DOHH2 (cell line): Measurements from ENCODE around the gene CRTAP.

Experiments used
- H3F3A ChIP-seq: fragments of 200-600 bp; sonication (generic), shearing (Covaris generic); 2 replicates; pipeline ENCODE4 v1.6.0; 2016; ENCODE audit warnings: antibody characterized with exemption, mild to moderate bottlenecking; ENCODE audit not compliant: control insufficient read depth, insufficient read depth
- H3K27ac ChIP-seq: fragments of 200-600 bp; sonication (generic); 2 replicates; pipeline ENCODE4 v1.5.1; 2014; ENCODE audit warnings: low read depth, mild to moderate bottlenecking, low read length, moderate library complexity
- H3K27me3 ChIP-seq: fragments of 200-600 bp; sonication (generic); 2 replicates; pipeline ENCODE4 v1.6.1; 2014; ENCODE audit warnings: mild to moderate bottlenecking, low read length, mixed read lengths; ENCODE audit not compliant: control insufficient read depth
- H3K36me3 ChIP-seq: fragments of 200-600 bp; sonication (generic); 2 replicates; pipeline ENCODE4 v1.6.1; 2014; ENCODE audit warnings: mild to moderate bottlenecking, low read length, moderate library complexity, mixed read lengths; ENCODE audit not compliant: control insufficient read depth
- H3K4me1 ChIP-seq: fragments of 200-600 bp; sonication (generic); 2 replicates; pipeline ENCODE4 v1.6.1; 2014; ENCODE audit warnings: mild to moderate bottlenecking, low read length, mixed read lengths; ENCODE audit not compliant: control insufficient read depth
- H3K4me2 ChIP-seq: fragments of 200-600 bp; sonication (generic); 2 replicates; pipeline ENCODE4 v1.6.0; 2014; ENCODE audit warnings: mild to moderate bottlenecking, low read length, moderate library complexity
- H3K4me3 ChIP-seq: fragments of 200-600 bp; sonication (generic); 2 replicates; pipeline ENCODE4 v1.5.1; 2014; ENCODE audit warnings: mild to moderate bottlenecking, low read length, mixed read lengths
- H3K79me2 ChIP-seq: fragments of 200-600 bp; sonication (generic); 2 replicates; pipeline ENCODE4 v1.6.1; 2014; ENCODE audit warnings: mild to moderate bottlenecking, low read length, mixed read lengths; ENCODE audit not compliant: control insufficient read depth
- H3K9me2 ChIP-seq: fragments of 200-600 bp; sonication (generic); replicated peaks from 2 replicates; pipeline ENCODE4 v1.6.1; 2014; ENCODE audit warnings: mild to moderate bottlenecking, low read length, mixed read lengths; ENCODE audit not compliant: control insufficient read depth
- H3K9me3 ChIP-seq: fragments of 200-600 bp; sonication (generic); 2 replicates; pipeline ENCODE4 v1.6.1; 2014; ENCODE audit warnings: antibody characterized with exemption, low read length, mixed read lengths; ENCODE audit not compliant: control insufficient read depth, insufficient read depth
- H4K20me1 ChIP-seq: fragments of 200-600 bp; sonication (generic); 2 replicates; pipeline ENCODE4 v1.6.0; 2014; ENCODE audit warnings: low read depth, mild to moderate bottlenecking, antibody characterized with exemption, low read length, moderate library complexity; ENCODE audit not compliant: control insufficient read depth, insufficient read depth
- EZH2phosphoT487 ChIP-seq: fragments of 200-600 bp; sonication (generic); IDR thresholded peaks from 2 replicates; pipeline ENCODE4 v1.6.1; 2017; ENCODE audit warnings: borderline replicate concordance, mild to moderate bottlenecking, antibody characterized with exemption, low read length, moderate library complexity, mixed read lengths
- TF ChIP-seq, protein P1 (sequence below): fragments of 200-600 bp; sonication (generic); IDR thresholded peaks from one replicate; pipeline ENCODE4 v1.5.1; 2014; ENCODE audit warnings: antibody characterized with exemption, mild to moderate bottlenecking, low read depth, low read length; ENCODE audit not compliant: poor library complexity, severe bottlenecking

CRTAP gene

DNA sequence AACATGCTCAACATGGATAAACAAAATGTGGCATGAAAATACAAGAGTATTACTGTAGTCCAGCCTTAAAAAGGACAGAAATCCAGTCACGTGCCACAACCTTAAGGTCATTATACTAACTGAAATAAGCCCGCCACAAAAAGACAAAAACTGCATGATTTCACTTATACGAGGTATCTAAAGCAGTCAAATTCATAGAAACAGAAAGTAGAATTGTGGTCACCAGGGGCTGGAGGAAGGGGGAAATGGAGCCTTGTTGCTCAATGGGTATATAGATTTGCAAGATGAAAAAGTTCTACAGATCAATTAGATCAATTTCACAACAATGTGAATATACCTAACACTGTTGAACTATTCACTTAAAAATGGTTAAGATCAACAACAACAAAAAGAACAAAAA is 24.3 kb upstream of the CRTAP start:
- Histone ChIP-seq H3K27ac (no peak overlapping the region), H3K4me3 (no peak overlapping the region), H3K4me1 (0 out of 2 replicates have a peak, but pooled peaks cover 3% of the 10 kb centered on the region), H3F3A (no peaks in the 10 kb centered on the region), H3K4me2 (no peak overlapping the region), H3K9me3 (peaks cover 5% of the 10 kb centered on the region; the same call in 1 of the 2 replicates), H3K79me2 (peaks cover 92% of the 10 kb centered on the region), H3K36me3 (peaks cover 43% of the 10 kb centered on the region), H4K20me1 (peaks cover 3% of the 10 kb centered on the region; the same call in 1 of the 2 replicates), H3K9me2 (no peaks in the 10 kb centered on the region), H3K27me3 (no peaks in the 10 kb centered on the region)
- TF ChIP-seq EZH2phosphoT487 = no peak
- TF ChIP-seq, protein P1, sequence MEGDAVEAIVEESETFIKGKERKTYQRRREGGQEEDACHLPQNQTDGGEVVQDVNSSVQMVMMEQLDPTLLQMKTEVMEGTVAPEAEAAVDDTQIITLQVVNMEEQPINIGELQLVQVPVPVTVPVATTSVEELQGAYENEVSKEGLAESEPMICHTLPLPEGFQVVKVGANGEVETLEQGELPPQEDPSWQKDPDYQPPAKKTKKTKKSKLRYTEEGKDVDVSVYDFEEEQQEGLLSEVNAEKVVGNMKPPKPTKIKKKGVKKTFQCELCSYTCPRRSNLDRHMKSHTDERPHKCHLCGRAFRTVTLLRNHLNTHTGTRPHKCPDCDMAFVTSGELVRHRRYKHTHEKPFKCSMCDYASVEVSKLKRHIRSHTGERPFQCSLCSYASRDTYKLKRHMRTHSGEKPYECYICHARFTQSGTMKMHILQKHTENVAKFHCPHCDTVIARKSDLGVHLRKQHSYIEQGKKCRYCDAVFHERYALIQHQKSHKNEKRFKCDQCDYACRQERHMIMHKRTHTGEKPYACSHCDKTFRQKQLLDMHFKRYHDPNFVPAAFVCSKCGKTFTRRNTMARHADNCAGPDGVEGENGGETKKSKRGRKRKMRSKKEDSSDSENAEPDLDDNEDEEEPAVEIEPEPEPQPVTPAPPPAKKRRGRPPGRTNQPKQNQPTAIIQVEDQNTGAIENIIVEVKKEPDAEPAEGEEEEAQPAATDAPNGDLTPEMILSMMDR = no peak

DNA sequence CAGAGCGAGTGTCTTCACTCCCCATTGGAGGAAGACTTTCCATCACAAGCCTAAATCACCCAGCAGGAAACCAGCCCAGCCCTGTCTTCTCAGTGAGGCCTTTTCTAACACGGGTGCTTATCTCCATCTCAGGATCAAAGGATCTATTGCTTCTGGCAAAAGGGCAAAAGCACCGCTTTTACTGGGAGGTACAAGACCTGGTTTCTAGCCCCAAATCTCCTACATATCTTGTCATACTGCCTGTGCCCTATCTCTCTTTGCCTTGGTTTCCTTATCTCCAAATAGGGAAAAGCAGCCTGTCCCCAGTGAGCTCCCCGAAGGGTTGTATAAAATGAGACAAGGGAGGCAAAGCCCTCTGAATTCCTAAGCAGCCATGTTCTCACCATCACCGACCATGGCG is 22.1 kb upstream of the CRTAP start:
- Histone ChIP-seq H3K36me3 (peaks cover 46% of the 10 kb centered on the region), H3K9me2 (no peaks in the 10 kb centered on the region), H3K9me3 (peaks cover 5% of the 10 kb centered on the region; the same call in 1 of the 2 replicates), H3K4me3 (no peak overlapping the region), H3K27me3 (no peaks in the 10 kb centered on the region), H3K79me2 (peaks cover 91% of the 10 kb centered on the region), H3K4me1 (peaks cover 11% of the 10 kb centered on the region), H3K4me2 (no peak overlapping the region), H3K27ac (no peak overlapping the region), H4K20me1 (peaks cover 3% of the 10 kb centered on the region; the same call in 1 of the 2 replicates), H3F3A (no peaks in the 10 kb centered on the region)
- TF ChIP-seq EZH2phosphoT487 = no peak
- TF ChIP-seq, protein P1 = no peak

DNA sequence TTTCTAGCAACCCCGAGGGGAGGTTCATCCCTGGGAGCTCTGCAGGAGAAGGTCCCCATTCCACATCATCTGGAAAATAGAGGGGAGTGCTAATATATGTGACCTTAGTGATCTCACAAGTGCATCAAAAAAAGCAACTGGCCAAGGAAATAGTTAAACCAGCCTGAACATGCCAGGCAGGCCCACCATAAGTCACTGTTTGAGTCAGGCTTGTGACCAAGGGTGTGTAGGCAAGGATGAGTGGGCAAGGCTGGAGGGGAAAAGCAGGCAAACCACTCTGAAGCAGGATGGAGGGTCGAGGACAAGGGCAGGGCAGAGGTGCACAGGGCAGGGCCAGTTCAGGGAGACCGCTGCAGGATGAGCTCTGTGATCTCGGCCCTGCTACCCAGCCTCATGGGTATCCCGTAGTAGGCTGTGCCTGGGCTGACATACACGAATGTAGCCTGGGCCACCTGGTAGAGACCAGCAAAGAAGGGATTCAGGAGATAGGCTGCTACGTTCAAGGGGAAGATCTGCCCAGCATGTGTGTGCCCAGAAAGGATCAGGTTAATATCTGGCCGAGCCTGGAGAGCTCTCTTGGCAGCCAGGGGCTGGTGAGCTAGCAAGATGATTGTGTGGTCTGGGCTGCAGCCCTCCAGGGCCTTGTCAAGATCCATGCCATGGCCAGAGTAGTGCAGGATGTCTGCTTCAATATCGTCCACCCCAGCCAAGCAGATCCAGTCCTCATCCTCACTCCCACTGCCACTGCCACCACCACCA is 21.1 kb upstream of the CRTAP start:
- Histone ChIP-seq H4K20me1 (peaks cover 3% of the 10 kb centered on the region; the same call in 1 of the 2 replicates), H3K4me3 (no peak overlapping the region), H3K9me2 (no peaks in the 10 kb centered on the region), H3F3A (no peaks in the 10 kb centered on the region), H3K27ac (no peak overlapping the region), H3K36me3 (peaks cover 46% of the 10 kb centered on the region), H3K4me1 (peaks cover 14% of the 10 kb centered on the region), H3K9me3 (peaks cover 5% of the 10 kb centered on the region; the same call in 1 of the 2 replicates), H3K27me3 (no peaks in the 10 kb centered on the region), H3K79me2 (peaks cover 85% of the 10 kb centered on the region), H3K4me2 (no peak overlapping the region)
- TF ChIP-seq, protein P1 = no peak
- no peak for TF ChIP-seq EZH2phosphoT487
